Measurements from ENCODE around the gene SETD5.
"Not testable (repeated sequence)": the region's sequence is repeated elsewhere in the genome, so short reads cannot be mapped to it uniquely, and the experiment has no call there.

Gene SETD5

DNA sequence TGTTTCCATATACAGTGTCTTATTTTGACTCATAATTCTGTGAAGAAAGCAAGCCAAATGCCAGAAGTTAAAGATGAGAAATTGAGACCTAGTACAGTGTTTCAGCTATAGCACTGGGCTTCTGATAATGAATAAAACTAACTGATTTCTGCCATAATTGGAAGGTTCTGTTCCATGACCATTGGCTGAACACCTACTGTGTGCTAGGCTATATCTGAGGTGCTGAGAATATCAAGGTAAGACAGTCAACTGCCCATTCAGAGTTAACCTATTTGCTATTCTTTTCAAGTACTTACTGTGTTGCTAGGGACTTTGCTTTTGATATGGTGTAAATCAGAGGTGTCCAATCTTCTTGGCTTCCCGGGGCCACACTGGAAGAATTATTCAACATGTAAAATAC is 82.8 kb downstream of the SETD5 start:
- Histone ChIP-seq H4K8ac (ENCODE audit: low read depth, low read length) (no peak overlapping the region), H3K9ac (ENCODE audit: low read length) (no peak overlapping the region), H2BK120ac (ENCODE audit: insufficient read depth, low read length, poor library complexity) (no peak overlapping the region), H2AFZ (ENCODE audit: insufficient read depth, low read length, poor library complexity) (no peak overlapping the region), H2BK5ac (ENCODE audit: low read depth, low read length, poor library complexity) (no peak overlapping the region), H3K79me1 (ENCODE audit: low read length) (no peaks in the 10 kb centered on the region), H4K12ac (ENCODE audit: low read depth, low read length) (no peak overlapping the region), H2BK12ac (ENCODE audit: low read length) (no peak overlapping the region), H3K4ac (ENCODE audit: low read depth, low read length) (no peak overlapping the region), H4K91ac (ENCODE audit: low read depth, low read length) (no peak overlapping the region), H3K4me2 (ENCODE audit: low read length) (no peak overlapping the region), H3K9me3 (ENCODE audit: insufficient read depth, low read depth, low read length) (no peaks in the 10 kb centered on the region), H3K79me2 (ENCODE audit: control insufficient read depth, insufficient read depth, low read length, poor library complexity) (no peaks in the 10 kb centered on the region), H3K27ac (ENCODE audit: low read depth, low read length) (no peak overlapping the region), H2AK5ac (ENCODE audit: low read length) (no peak overlapping the region), H3K36me3 (ENCODE audit: control insufficient read depth in 1 of 2, insufficient read depth in 2 of 2, low read length in 2 of 2) (peaks cover 31 to 42% of the 10 kb centered on the region in 2 experiments), H3K27me3 (ENCODE audit: insufficient read depth, low read length) (no peaks in the 10 kb centered on the region), H3K14ac (ENCODE audit: low read length) (no peak overlapping the region), H3K4me3 (ENCODE audit: low read depth, low read length) (no peak overlapping the region), H3K18ac (ENCODE audit: low read length) (no peak overlapping the region), H3K23ac (ENCODE audit: low read length) (no peak overlapping the region), H3K4me1 (ENCODE audit: control insufficient read depth in 1 of 2, insufficient read depth in 2 of 2, low read length in 2 of 2) (no peaks in the 10 kb centered on the region)
- WGBS (ENCODE audit: extremely low coverage, insufficient coverage, insufficient read length): no CpG with 5 or more reads among the region's 1 CpG
- DNase-seq: no peak

DNA sequence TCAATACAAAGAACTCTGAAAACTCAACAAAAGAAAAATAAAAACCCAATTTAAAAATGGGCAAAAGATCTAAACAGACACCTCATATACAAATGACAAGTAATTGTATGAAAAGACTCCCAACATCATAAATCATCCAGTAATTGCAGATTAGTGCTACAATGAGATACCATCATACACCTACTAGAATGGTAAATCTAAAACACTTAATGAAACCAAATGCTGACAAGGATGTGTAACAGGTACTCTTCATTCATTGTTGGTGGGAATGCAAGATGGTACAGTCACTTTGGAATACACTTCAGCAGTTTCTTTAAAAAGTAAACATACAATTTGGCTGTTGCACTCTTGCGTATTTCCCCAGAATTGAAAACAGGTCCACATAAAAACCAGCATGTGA is 87.8 kb downstream of the SETD5 start:
- WGBS (ENCODE audit: extremely low coverage, insufficient coverage, insufficient read length): no CpG with 5 or more reads among the region's 1 CpG
- DNase-seq: no peak
- Histone ChIP-seq H3K79me1 (ENCODE audit: low read length) (no peaks in the 10 kb centered on the region), H2AFZ (ENCODE audit: insufficient read depth, low read length, poor library complexity) (no peak overlapping the region), H3K27me3 (ENCODE audit: insufficient read depth, low read length) (no peaks in the 10 kb centered on the region), H3K4me3 (ENCODE audit: low read depth, low read length) (no peak overlapping the region), H3K14ac (ENCODE audit: low read length) (no peak overlapping the region), H2BK120ac (ENCODE audit: insufficient read depth, low read length, poor library complexity) (no peak overlapping the region), H3K4me1 (ENCODE audit: control insufficient read depth in 1 of 2, insufficient read depth in 2 of 2, low read length in 2 of 2) (no peaks in the 10 kb centered on the region), H4K8ac (ENCODE audit: low read depth, low read length) (no peak overlapping the region), H3K4ac (ENCODE audit: low read depth, low read length) (no peak overlapping the region), H4K91ac (ENCODE audit: low read depth, low read length) (no peak overlapping the region), H3K18ac (ENCODE audit: low read length) (no peak overlapping the region), H3K23ac (ENCODE audit: low read length) (no peak overlapping the region), H2AK5ac (ENCODE audit: low read length) (no peak overlapping the region), H3K27ac (ENCODE audit: low read depth, low read length) (no peak overlapping the region), H4K12ac (ENCODE audit: low read depth, low read length) (no peak overlapping the region), H3K9ac (ENCODE audit: low read length) (no peak overlapping the region), H3K4me2 (ENCODE audit: low read length) (no peak overlapping the region), H3K9me3 (ENCODE audit: insufficient read depth, low read depth, low read length) (no peaks in the 10 kb centered on the region), H3K36me3 (ENCODE audit: control insufficient read depth in 1 of 2, insufficient read depth in 2 of 2, low read length in 2 of 2) (peaks cover 10 to 13% of the 10 kb centered on the region in 2 experiments), H3K79me2 (ENCODE audit: control insufficient read depth, insufficient read depth, low read length, poor library complexity) (no peaks in the 10 kb centered on the region), H2BK12ac (ENCODE audit: low read length) (no peak overlapping the region), H2BK5ac (ENCODE audit: low read depth, low read length, poor library complexity) (no peak overlapping the region)

DNA sequence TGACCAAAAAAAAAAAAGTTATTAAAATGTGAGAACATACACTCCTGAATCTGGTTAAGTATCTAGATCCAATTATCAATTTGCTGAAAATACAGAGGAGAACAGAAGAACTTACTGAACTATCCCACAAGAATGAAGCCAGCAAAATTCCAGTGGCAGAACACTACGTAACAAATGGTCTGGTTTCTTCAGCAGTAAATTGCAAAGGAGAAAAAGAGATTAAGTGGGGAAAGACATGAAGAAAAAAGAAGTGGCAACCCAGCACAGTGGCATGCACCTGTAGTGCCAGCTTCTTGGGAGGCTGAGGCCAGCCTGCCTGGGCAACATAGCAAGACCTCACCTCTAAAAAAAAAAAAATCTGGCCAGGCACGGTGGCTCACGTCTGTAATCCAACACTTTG is 94.1 kb downstream of the SETD5 start:
- H3K36me3 ChIP-seq (ENCODE audit: control insufficient read depth in 1 of 2, insufficient read depth in 2 of 2, low read length in 2 of 2): peaks cover 0 to 2% of the 10 kb centered on the region in 2 experiments
- no peak overlapping the region for H3K4me3 ChIP-seq (ENCODE audit: low read depth, low read length)
- no peak overlapping the region for H2AK5ac ChIP-seq (ENCODE audit: low read length)
- no peaks in the 10 kb centered on the region for H3K9me3 ChIP-seq (ENCODE audit: insufficient read depth, low read depth, low read length)
- H3K4me2 ChIP-seq (ENCODE audit: low read length): no peak overlapping the region
- no peaks in the 10 kb centered on the region for H3K27me3 ChIP-seq (ENCODE audit: insufficient read depth, low read length)
- H2BK5ac ChIP-seq (ENCODE audit: low read depth, low read length, poor library complexity): no peak overlapping the region
- H3K23ac ChIP-seq (ENCODE audit: low read length): no peak overlapping the region
- no peak for DNase-seq
- no CpG with 5 or more reads among the region's 3 CpGs for WGBS (ENCODE audit: extremely low coverage, insufficient coverage, insufficient read length)
- no peaks in the 10 kb centered on the region for H3K79me2 ChIP-seq (ENCODE audit: control insufficient read depth, insufficient read depth, low read length, poor library complexity)
- no peak overlapping the region for H2BK12ac ChIP-seq (ENCODE audit: low read length)
- no peak overlapping the region for H4K8ac ChIP-seq (ENCODE audit: low read depth, low read length)
- H3K4me1 ChIP-seq (ENCODE audit: control insufficient read depth in 1 of 2, insufficient read depth in 2 of 2, low read length in 2 of 2): no peaks in the 10 kb centered on the region
- H3K14ac ChIP-seq (ENCODE audit: low read length): no peak overlapping the region
- no peak overlapping the region for H2AFZ ChIP-seq (ENCODE audit: insufficient read depth, low read length, poor library complexity)
- H3K27ac ChIP-seq (ENCODE audit: low read depth, low read length): no peak overlapping the region
- no peak overlapping the region for H4K12ac ChIP-seq (ENCODE audit: low read depth, low read length)
- no peaks in the 10 kb centered on the region for H3K79me1 ChIP-seq (ENCODE audit: low read length)
- no peak overlapping the region for H3K4ac ChIP-seq (ENCODE audit: low read depth, low read length)
- H3K9ac ChIP-seq (ENCODE audit: low read length): no peak overlapping the region
- H3K18ac ChIP-seq (ENCODE audit: low read length): no peak overlapping the region
- H2BK120ac ChIP-seq (ENCODE audit: insufficient read depth, low read length, poor library complexity): no peak overlapping the region
- H4K91ac ChIP-seq (ENCODE audit: low read depth, low read length): no peak overlapping the region

DNA sequence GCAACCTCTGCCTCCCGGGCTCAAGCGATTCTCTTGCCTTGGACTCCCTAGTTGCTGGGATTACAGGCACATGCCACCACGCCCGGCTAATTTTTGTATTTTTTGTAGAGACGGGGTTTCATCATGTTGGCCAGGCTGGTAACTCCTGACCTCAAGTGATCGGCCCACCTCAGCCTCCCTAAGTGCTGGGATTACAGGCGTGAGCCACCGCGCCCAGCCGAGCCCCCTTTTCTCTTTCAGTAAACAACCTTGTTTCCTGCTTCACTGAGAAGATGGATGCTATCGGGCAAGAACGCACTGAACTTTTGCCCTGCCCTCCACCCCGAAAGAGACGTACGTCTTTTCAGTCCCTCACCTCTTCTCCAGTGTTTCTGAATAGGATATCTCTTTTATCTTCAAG is 96.6 kb downstream of the SETD5 start:
- H2AK5ac ChIP-seq (ENCODE audit: low read length); H3K4me2 ChIP-seq (ENCODE audit: low read length); H3K79me2 ChIP-seq (ENCODE audit: control insufficient read depth, insufficient read depth, low read length, poor library complexity); H3K79me1 ChIP-seq (ENCODE audit: low read length); H3K23ac ChIP-seq (ENCODE audit: low read length); H3K4me3 ChIP-seq (ENCODE audit: low read depth, low read length); H4K8ac ChIP-seq (ENCODE audit: low read depth, low read length); DNase-seq; H2BK5ac ChIP-seq (ENCODE audit: low read depth, low read length, poor library complexity); H3K18ac ChIP-seq (ENCODE audit: low read length); H2AFZ ChIP-seq (ENCODE audit: insufficient read depth, low read length, poor library complexity); H4K12ac ChIP-seq (ENCODE audit: low read depth, low read length); H3K36me3 ChIP-seq (ENCODE audit: control insufficient read depth in 1 of 2, insufficient read depth in 2 of 2, low read length in 2 of 2); H3K9me3 ChIP-seq (ENCODE audit: insufficient read depth, low read depth, low read length); H3K4me1 ChIP-seq (ENCODE audit: control insufficient read depth in 1 of 2, insufficient read depth in 2 of 2, low read length in 2 of 2); H3K9ac ChIP-seq (ENCODE audit: low read length); H4K91ac ChIP-seq (ENCODE audit: low read depth, low read length); H3K27ac ChIP-seq (ENCODE audit: low read depth, low read length); H3K27me3 ChIP-seq (ENCODE audit: insufficient read depth, low read length); H3K14ac ChIP-seq (ENCODE audit: low read length); H2BK12ac ChIP-seq (ENCODE audit: low read length); H3K4ac ChIP-seq (ENCODE audit: low read depth, low read length); H2BK120ac ChIP-seq (ENCODE audit: insufficient read depth, low read length, poor library complexity): not testable (repeated sequence)
- WGBS (ENCODE audit: extremely low coverage, insufficient coverage, insufficient read length): no CpG with 5 or more reads among the region's 15 CpGs
